Liver (tissue), 3 donors: ENCODE measurements around the gene CCM2L.

Experiments
- GABPA ChIP-seq, 2 donors: IDR thresholded peaks in 1 of 2; conservative IDR thresholded peaks in 1 of 2; 2 replicates each; pipeline ENCODE4 v1.6.1; 2016; ENCODE audit warnings: antibody characterized with exemption in 2 of 2, mild to moderate bottlenecking in 1 of 2, moderate library complexity in 1 of 2
- HNF4A ChIP-seq, 2 donors: conservative IDR thresholded peaks; 2 replicates each; pipeline ENCODE4 v1.6.1; 2016; ENCODE audit warnings: antibody characterized with exemption in 2 of 2, mild to moderate bottlenecking in 2 of 2
- JUND ChIP-seq, 2 donors: IDR thresholded peaks; 2 replicates each; pipeline ENCODE4 v1.6.1; 2016; ENCODE audit warnings: antibody characterized with exemption in 2 of 2
- NR2F2 ChIP-seq: IDR thresholded peaks from 2 replicates; pipeline ENCODE4 v1.6.1; 2016; ENCODE audit warnings: antibody characterized with exemption
- RAD21 ChIP-seq, 2 donors: IDR thresholded peaks; 2 replicates each; pipeline ENCODE4 v1.6.1; 2016; ENCODE audit warnings: antibody characterized with exemption in 2 of 2, mild to moderate bottlenecking in 2 of 2
- SP1 ChIP-seq: IDR thresholded peaks from 2 replicates; pipeline ENCODE4 v1.6.1; 2018; ENCODE audit warnings: antibody characterized with exemption, mild to moderate bottlenecking
- TAF1 ChIP-seq: conservative IDR thresholded peaks from 2 replicates; pipeline ENCODE4 v1.6.1; 2016; ENCODE audit warnings: antibody characterized with exemption, mild to moderate bottlenecking
- YY1 ChIP-seq: IDR thresholded peaks from 2 replicates; pipeline ENCODE4 v1.6.1; 2016; ENCODE audit warnings: antibody characterized with exemption, mild to moderate bottlenecking
- TF ChIP-seq, protein P1 (sequence below): IDR thresholded peaks from 2 replicates; pipeline ENCODE4 v1.6.1; 2016; ENCODE audit warnings: antibody characterized with exemption
- TF ChIP-seq, protein P2 (sequence below): fragments of 150-350 bp; IDR thresholded peaks from 2 replicates; pipeline ENCODE4 v1.5.1; 2017; ENCODE audit warnings: improper control_type of control experiment, low read depth, low read length; ENCODE audit not compliant: missing input control
- TF ChIP-seq, protein P3 (sequence below): IDR thresholded peaks from 2 replicates; pipeline ENCODE4 v1.6.1; 2016; ENCODE audit warnings: antibody characterized with exemption
- TF ChIP-seq, protein P4 (sequence below): IDR thresholded peaks from 2 replicates; pipeline ENCODE4 v1.6.1; 2016; ENCODE audit warnings: antibody characterized with exemption
- TF ChIP-seq, protein P5 (sequence below): IDR thresholded peaks from 2 replicates; pipeline ENCODE4 v1.6.1; 2016; ENCODE audit warnings: antibody characterized with exemption, mild to moderate bottlenecking
- donor health status: healthy.
- donor health status: healthy.

DNA sequence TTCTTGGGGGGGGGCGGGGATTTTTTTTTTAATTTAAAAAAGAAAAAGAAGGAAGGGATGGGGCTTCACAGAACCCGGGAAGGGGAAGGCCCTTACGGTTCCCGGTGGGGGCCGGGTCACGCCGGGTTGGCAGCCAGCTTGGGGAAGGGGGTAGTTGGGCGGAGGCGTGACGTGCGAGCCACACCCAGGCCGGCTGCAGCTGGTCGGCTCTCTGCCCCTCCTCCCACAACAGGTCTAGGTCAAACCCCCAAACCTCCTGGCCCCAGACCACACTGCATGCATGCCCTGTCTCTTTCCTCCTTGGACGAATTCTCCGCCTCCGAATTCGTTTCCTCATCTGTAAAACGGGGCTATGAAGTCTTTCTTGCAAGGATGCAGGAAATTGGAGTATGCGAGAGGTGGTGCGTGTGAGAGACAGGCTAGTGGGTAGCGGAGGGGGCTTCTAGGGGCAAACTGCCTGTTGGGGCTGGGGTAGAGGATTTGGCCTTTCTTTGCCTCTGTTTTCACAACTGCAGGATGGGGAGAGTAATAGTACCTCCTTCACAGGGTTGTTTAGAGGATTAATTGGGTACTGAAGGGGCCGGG is 42.6 kb downstream of the CCM2L start:
- TF ChIP-seq, protein P1, sequence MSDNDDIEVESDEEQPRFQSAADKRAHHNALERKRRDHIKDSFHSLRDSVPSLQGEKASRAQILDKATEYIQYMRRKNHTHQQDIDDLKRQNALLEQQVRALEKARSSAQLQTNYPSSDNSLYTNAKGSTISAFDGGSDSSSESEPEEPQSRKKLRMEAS = no peak
- TF ChIP-seq NR2F2 = no peak
- TF ChIP-seq TAF1 = no peak
- TF ChIP-seq, protein P2, sequence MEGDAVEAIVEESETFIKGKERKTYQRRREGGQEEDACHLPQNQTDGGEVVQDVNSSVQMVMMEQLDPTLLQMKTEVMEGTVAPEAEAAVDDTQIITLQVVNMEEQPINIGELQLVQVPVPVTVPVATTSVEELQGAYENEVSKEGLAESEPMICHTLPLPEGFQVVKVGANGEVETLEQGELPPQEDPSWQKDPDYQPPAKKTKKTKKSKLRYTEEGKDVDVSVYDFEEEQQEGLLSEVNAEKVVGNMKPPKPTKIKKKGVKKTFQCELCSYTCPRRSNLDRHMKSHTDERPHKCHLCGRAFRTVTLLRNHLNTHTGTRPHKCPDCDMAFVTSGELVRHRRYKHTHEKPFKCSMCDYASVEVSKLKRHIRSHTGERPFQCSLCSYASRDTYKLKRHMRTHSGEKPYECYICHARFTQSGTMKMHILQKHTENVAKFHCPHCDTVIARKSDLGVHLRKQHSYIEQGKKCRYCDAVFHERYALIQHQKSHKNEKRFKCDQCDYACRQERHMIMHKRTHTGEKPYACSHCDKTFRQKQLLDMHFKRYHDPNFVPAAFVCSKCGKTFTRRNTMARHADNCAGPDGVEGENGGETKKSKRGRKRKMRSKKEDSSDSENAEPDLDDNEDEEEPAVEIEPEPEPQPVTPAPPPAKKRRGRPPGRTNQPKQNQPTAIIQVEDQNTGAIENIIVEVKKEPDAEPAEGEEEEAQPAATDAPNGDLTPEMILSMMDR = no peak
- TF ChIP-seq JUND (IDR thresholded peaks at IDR 0.05) = no peak
- TF ChIP-seq YY1 = no peak
- TF ChIP-seq, protein P3, sequence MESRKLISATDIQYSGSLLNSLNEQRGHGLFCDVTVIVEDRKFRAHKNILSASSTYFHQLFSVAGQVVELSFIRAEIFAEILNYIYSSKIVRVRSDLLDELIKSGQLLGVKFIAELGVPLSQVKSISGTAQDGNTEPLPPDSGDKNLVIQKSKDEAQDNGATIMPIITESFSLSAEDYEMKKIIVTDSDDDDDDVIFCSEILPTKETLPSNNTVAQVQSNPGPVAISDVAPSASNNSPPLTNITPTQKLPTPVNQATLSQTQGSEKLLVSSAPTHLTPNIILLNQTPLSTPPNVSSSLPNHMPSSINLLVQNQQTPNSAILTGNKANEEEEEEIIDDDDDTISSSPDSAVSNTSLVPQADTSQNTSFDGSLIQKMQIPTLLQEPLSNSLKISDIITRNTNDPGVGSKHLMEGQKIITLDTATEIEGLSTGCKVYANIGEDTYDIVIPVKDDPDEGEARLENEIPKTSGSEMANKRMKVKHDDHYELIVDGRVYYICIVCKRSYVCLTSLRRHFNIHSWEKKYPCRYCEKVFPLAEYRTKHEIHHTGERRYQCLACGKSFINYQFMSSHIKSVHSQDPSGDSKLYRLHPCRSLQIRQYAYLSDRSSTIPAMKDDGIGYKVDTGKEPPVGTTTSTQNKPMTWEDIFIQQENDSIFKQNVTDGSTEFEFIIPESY = no peak
- no peak for TF ChIP-seq RAD21 (IDR thresholded peaks at IDR 0.05)
- TF ChIP-seq HNF4A (conservative IDR thresholded peaks at IDR 0.05) = no peak
- TF ChIP-seq, protein P4, sequence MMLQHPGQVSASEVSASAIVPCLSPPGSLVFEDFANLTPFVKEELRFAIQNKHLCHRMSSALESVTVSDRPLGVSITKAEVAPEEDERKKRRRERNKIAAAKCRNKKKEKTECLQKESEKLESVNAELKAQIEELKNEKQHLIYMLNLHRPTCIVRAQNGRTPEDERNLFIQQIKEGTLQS = no peak
- TF ChIP-seq SP1 = no peak
- TF ChIP-seq GABPA (IDR thresholded peaks at IDR 0.05 in 1 of 2, conservative IDR thresholded peaks at IDR 0.05 in 1 of 2) = no peak
- TF ChIP-seq, protein P5, sequence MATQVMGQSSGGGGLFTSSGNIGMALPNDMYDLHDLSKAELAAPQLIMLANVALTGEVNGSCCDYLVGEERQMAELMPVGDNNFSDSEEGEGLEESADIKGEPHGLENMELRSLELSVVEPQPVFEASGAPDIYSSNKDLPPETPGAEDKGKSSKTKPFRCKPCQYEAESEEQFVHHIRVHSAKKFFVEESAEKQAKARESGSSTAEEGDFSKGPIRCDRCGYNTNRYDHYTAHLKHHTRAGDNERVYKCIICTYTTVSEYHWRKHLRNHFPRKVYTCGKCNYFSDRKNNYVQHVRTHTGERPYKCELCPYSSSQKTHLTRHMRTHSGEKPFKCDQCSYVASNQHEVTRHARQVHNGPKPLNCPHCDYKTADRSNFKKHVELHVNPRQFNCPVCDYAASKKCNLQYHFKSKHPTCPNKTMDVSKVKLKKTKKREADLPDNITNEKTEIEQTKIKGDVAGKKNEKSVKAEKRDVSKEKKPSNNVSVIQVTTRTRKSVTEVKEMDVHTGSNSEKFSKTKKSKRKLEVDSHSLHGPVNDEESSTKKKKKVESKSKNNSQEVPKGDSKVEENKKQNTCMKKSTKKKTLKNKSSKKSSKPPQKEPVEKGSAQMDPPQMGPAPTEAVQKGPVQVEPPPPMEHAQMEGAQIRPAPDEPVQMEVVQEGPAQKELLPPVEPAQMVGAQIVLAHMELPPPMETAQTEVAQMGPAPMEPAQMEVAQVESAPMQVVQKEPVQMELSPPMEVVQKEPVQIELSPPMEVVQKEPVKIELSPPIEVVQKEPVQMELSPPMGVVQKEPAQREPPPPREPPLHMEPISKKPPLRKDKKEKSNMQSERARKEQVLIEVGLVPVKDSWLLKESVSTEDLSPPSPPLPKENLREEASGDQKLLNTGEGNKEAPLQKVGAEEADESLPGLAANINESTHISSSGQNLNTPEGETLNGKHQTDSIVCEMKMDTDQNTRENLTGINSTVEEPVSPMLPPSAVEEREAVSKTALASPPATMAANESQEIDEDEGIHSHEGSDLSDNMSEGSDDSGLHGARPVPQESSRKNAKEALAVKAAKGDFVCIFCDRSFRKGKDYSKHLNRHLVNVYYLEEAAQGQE = no peak
